HL-60 (cell line): ENCODE data around the gene SLC9A3.

Experiments
- DNase-seq, 2 experiments: peaks; one replicate each; pipeline ENCODE4 v3.0.0-alpha.2; 2010 to 2020; ENCODE audit warnings: low read depth in 1 of 2, low spot score in 1 of 2
- H3K27ac ChIP-seq: fragments of 250-450 bp; sonication (Bioruptor Pico); replicated peaks from 2 replicates; pipeline ENCODE4 v1.5.1; 2020; ENCODE audit warnings: mild to moderate bottlenecking, moderate library complexity
- H3K27me3 ChIP-seq: fragments of 250-450 bp; sonication (Bioruptor Pico); 2 replicates; pipeline ENCODE4 v1.5.1; 2021; ENCODE audit warnings: mild to moderate bottlenecking, moderate library complexity; ENCODE audit not compliant: insufficient read depth, poor library complexity, severe bottlenecking
- H3K4me3 ChIP-seq: replicated peaks from 2 replicates; pipeline ENCODE4 v1.5.1; 2011; ENCODE audit warnings: mild to moderate bottlenecking, control low read depth, low read length; ENCODE audit not compliant: insufficient read depth
- GABPA ChIP-seq: IDR thresholded peaks from 2 replicates; pipeline ENCODE4 v1.6.1; 2012; ENCODE audit warnings: low read depth
- POLR2AphosphoS5 ChIP-seq: IDR thresholded peaks from 2 replicates; pipeline ENCODE4 v1.6.1; 2012; ENCODE audit warnings: low read depth
- SPI1 ChIP-seq: IDR thresholded peaks from 2 replicates; pipeline ENCODE4 v1.6.1; 2012; ENCODE audit warnings: low read depth, mild to moderate bottlenecking, borderline replicate concordance
- TF ChIP-seq, protein P1 (sequence below): IDR thresholded peaks from one replicate; pipeline ENCODE4 v1.5.1; 2011; ENCODE audit warnings: low read length, control low read depth, inconsistent platforms; ENCODE audit not compliant: insufficient read depth
- TF ChIP-seq, protein P2 (sequence below): IDR thresholded peaks from 2 replicates; pipeline ENCODE4 v1.6.1; 2012; ENCODE audit warnings: low read depth; ENCODE audit not compliant: insufficient replicate concordance

SLC9A3 gene

GRCh38 chr5:535846-536698 is 11.8 kb upstream of the SLC9A3 start:
- Histone ChIP-seq H3K27me3 (peaks cover 31% of the 10 kb centered on the region), H3K4me3 (no peak overlapping the region), H3K27ac (no peak overlapping the region)
- DNase-seq, result no peak
- TF ChIP-seq, protein P1, sequence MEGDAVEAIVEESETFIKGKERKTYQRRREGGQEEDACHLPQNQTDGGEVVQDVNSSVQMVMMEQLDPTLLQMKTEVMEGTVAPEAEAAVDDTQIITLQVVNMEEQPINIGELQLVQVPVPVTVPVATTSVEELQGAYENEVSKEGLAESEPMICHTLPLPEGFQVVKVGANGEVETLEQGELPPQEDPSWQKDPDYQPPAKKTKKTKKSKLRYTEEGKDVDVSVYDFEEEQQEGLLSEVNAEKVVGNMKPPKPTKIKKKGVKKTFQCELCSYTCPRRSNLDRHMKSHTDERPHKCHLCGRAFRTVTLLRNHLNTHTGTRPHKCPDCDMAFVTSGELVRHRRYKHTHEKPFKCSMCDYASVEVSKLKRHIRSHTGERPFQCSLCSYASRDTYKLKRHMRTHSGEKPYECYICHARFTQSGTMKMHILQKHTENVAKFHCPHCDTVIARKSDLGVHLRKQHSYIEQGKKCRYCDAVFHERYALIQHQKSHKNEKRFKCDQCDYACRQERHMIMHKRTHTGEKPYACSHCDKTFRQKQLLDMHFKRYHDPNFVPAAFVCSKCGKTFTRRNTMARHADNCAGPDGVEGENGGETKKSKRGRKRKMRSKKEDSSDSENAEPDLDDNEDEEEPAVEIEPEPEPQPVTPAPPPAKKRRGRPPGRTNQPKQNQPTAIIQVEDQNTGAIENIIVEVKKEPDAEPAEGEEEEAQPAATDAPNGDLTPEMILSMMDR, result no peak

DNA sequence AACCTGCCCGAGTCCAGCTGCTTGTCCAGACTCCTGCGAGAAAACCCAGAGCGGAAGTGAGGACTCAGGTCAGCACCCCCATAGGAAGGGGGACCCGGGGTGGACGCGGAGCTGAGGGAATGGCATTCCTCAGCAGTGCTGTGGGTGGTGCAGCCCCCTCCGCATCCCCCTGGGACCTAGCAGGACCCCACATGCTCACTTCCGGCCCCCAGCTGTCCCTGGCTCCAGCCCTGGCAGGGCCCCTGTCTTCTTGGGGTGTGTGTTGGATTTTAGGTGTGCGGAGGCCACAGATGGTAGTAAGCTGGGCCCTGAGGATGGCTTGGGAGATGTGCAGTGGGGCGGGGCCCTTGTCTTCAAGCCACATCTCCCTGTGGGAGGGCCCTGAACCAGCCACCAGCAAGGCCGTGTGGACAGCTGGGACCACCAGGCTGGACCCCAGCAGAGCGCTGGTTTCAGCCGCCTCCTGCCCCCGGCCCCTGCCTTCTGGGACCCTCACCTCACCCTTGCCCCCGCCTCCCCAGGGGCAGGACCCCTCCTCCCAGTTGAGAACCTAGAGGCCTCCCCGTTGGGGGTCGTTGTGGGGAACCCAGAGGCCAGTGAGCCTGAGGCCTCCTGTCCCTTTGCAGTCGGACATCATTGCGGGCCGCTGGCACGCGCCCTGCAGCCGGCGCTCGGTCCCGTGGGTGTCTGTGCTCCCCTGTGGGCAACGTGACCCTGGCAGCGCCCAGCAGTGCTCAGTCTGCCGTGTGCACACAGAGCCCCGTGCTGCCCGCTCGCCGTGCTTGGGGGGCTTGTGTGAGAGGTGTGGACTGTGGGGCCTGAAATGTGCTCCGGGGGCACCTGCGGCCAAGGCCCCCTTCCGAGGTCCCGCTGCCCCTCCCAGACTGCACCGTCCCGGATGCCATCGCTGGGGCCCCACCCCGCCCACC is 10.8 kb upstream of the SLC9A3 start:
- H3K4me3 ChIP-seq, result no peak overlapping the region
- no peak overlapping the region for H3K27ac ChIP-seq
- peaks cover 28% of the 10 kb centered on the region for H3K27me3 ChIP-seq
- TF ChIP-seq, protein P1, result no peak
- TF ChIP-seq SPI1, result no peak
- no peak for TF ChIP-seq POLR2AphosphoS5
- TF ChIP-seq, protein P2, sequence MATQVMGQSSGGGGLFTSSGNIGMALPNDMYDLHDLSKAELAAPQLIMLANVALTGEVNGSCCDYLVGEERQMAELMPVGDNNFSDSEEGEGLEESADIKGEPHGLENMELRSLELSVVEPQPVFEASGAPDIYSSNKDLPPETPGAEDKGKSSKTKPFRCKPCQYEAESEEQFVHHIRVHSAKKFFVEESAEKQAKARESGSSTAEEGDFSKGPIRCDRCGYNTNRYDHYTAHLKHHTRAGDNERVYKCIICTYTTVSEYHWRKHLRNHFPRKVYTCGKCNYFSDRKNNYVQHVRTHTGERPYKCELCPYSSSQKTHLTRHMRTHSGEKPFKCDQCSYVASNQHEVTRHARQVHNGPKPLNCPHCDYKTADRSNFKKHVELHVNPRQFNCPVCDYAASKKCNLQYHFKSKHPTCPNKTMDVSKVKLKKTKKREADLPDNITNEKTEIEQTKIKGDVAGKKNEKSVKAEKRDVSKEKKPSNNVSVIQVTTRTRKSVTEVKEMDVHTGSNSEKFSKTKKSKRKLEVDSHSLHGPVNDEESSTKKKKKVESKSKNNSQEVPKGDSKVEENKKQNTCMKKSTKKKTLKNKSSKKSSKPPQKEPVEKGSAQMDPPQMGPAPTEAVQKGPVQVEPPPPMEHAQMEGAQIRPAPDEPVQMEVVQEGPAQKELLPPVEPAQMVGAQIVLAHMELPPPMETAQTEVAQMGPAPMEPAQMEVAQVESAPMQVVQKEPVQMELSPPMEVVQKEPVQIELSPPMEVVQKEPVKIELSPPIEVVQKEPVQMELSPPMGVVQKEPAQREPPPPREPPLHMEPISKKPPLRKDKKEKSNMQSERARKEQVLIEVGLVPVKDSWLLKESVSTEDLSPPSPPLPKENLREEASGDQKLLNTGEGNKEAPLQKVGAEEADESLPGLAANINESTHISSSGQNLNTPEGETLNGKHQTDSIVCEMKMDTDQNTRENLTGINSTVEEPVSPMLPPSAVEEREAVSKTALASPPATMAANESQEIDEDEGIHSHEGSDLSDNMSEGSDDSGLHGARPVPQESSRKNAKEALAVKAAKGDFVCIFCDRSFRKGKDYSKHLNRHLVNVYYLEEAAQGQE, result no peak
- no peak for TF ChIP-seq GABPA
- no peak for DNase-seq

GRCh38 chr5:533955-534742 is 9.9 kb upstream of the SLC9A3 start:
- TF ChIP-seq GABPA, result no peak
- TF ChIP-seq, protein P1, result no peak
- Histone ChIP-seq H3K27me3 (peaks cover 22% of the 10 kb centered on the region), H3K4me3 (no peak overlapping the region), H3K27ac (no peak overlapping the region)
- no peak for DNase-seq

- TF ChIP-seq GABPA (no peak), POLR2AphosphoS5 (no peak), SPI1 (no peak)
- TF ChIP-seq, protein P1, result no peak
- TF ChIP-seq, protein P2, result no peak
- Histone ChIP-seq H3K27ac (no peak overlapping the region), H3K4me3 (no peak overlapping the region), H3K27me3 (peaks cover 17% of the 10 kb centered on the region)
- DNase-seq, result no peak
Measured at GRCh38 chr5:533243-533954, 9.2 kb upstream of the SLC9A3 start.
